Astrocyte of the cerebellum (primary cell): ENCODE measurements around the gene CENPV.

Experiments used
- DNase-seq: peaks from one replicate; pipeline ENCODE4 v3.0.0-alpha.2; 2011; ENCODE audit warnings: low read depth
- H3K4me3 ChIP-seq: 2 replicates; pipeline ENCODE4 v1.5.1; 2011; ENCODE audit warnings: mild to moderate bottlenecking, low read depth, low read length, moderate library complexity
- CTCF ChIP-seq: IDR thresholded peaks from 2 replicates; pipeline ENCODE4 v1.5.1; 2012; ENCODE audit warnings: low read length, low read depth, moderate library complexity, mild to moderate bottlenecking; ENCODE audit errors: missing control alignments
- in situ Hi-C: cut with HindIII; loops from 2 replicates; pipeline ENCODE4 v1.10.0; 2017; ENCODE audit warnings: low sequenced_read_pairs

The CENPV gene

GRCh38 chr17:16346721-16347271 lies 6.5 kb downstream of the CENPV start:
- in situ Hi-C loops, result no loop called here
- TF ChIP-seq CTCF, result no peak
- DNase-seq, result no peak
- H3K4me3 ChIP-seq, result no peak overlapping the region

- in situ Hi-C loops, result no loop called here
- DNase-seq, result no peak
- TF ChIP-seq CTCF, result no peak
- H3K4me3 ChIP-seq, result no peak overlapping the region
Observed at GRCh38 chr17:16345565-16345964, 7.7 kb downstream of the CENPV start.

- H3K4me3 ChIP-seq, result no peak overlapping the region
- in situ Hi-C loops, result no loop called here
- no peak for TF ChIP-seq CTCF
- DNase-seq, result no peak
Observed at GRCh38 chr17:16343569-16343968, 9.7 kb downstream of the CENPV start.

- no peak overlapping the region for H3K4me3 ChIP-seq
- TF ChIP-seq CTCF, result no peak
- DNase-seq, result no peak
- in situ Hi-C loops, result no loop called here
Observed at GRCh38 chr17:16342979-16343378, 10.3 kb downstream of the CENPV start.

DNA sequence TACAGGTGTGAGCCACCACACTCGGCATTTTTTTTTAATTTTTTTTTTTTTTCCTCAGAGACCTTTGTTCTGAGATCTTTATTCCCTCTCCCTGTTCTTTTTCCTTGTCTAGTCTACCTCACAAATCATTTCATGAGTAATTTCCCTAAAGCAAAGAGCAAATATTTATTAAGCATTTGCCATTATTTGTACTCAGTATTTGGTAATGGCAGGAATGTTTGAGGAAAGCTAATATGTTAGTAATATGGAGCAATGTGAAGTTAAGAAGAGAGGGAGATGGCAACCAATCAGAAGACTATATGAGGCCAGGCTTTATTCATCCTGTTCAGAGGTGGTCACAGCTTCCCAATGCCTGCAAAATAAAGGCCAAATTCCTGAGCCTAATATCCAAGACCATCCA lies 13.3 kb downstream of the CENPV start:
- TF ChIP-seq CTCF, result no peak
- no peak for DNase-seq

DNA sequence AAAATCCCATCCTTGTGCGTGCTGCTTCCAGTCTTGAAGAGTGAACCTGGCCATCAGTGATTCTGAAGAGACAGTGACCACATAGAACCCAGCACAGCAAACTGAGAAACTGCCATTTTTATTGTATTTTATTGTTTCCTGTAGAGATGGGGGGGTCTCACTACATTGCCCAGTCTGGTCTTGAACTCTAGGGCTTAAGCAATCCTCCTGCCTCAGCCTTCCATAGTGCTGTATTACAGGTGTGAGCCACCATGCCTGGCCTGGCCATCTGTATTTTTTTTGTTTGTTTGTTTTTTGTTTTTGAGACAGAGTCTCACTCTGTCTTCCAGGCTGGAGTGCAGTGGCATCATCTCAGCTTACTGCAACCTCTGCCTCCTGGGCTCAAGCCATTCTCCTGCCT lies 13.9 kb downstream of the CENPV start:
- DNase-seq, result no peak
- TF ChIP-seq CTCF, result no peak
- no peak overlapping the region for H3K4me3 ChIP-seq
- in situ Hi-C loops, result no loop called here

More for the DNA sequence above, 13.3 kb downstream of the CENPV start:
- H3K4me3 ChIP-seq, result no peak overlapping the region
- in situ Hi-C loops, result no loop called here

GRCh38 chr17:16338391-16338790 lies 14.9 kb downstream of the CENPV start:
- DNase-seq, result no peak
- in situ Hi-C loops, result no loop called here
- no peak for TF ChIP-seq CTCF
- H3K4me3 ChIP-seq, result no peak overlapping the region
